Ovary (tissue), 9 donors: ENCODE results near the gene F8. TPM values are rescaled to one million over a fixed set of nuclear protein-coding genes. Genes with fewer than 3 reads are reported as not detected.
"Not testable (repeated sequence)": the region's sequence is repeated elsewhere in the genome, so short reads cannot be mapped to it uniquely, and the experiment has no call there.

Experiments used
- DNase-seq, 5 donors: peaks; one replicate each; pipeline ENCODE4 v3.0.0-alpha.2; 2019 to 2020
- H3K27ac ChIP-seq, 2 donors: fragments of 200-600 bp; one replicate each; pipeline versions ENCODE4 v1.5.1 to v1.8.0; 2019 to 2022
- H3K27me3 ChIP-seq: fragments of 200-600 bp; one replicate; pipeline ENCODE4 v1.8.0; 2022
- H3K36me3 ChIP-seq: fragments of 200-600 bp; sonication (generic); one replicate; pipeline ENCODE4 v1.5.1; 2019
- H3K4me1 ChIP-seq: one replicate; pipeline ENCODE4 v1.8.1; 2013; ENCODE audit warnings: mild to moderate bottlenecking, moderate library complexity; ENCODE audit not compliant: insufficient read depth
- H3K4me3 ChIP-seq: fragments of 200-600 bp; sonication (generic); one replicate; pipeline ENCODE4 v1.5.1; 2017
- H3K9me3 ChIP-seq, 2 donors: fragments of 200-600 bp in 1 of 2; sonication (generic) in 1 of 2; one replicate each; pipeline versions ENCODE4 v1.5.1 to v1.8.1; 2013 to 2019; ENCODE audit warnings: mild to moderate bottlenecking in 1 of 2, moderate library complexity in 1 of 2
- EP300 ChIP-seq: sonication (generic); formaldehyde crosslinking; IDR thresholded peaks from one replicate; pipeline ENCODE4 v1.6.1; 2017; ENCODE audit warnings: antibody characterized with exemption
- POLR2A ChIP-seq: fragments of 450-650 bp; IDR thresholded peaks from one replicate; pipeline ENCODE4 v1.6.1; 2017; ENCODE audit warnings: antibody characterized with exemption, mild to moderate bottlenecking, moderate library complexity
- WGBS, 3 donors: extraction: QIAGEN DNeasy Blood & Tissue Kit in 1 of 3; methylation state at CpG; one replicate each; pipeline versions ENCODE4 v1.1.5 to v1.1.7; 2013 to 2017; 5-methylcytosine and 5-hydroxymethylcytosine counted together
- intact Hi-C, 4 donors: fragments of 100-400 bp; cut with DNase I; formaldehyde crosslinking; loops; one replicate each; pipeline versions ENCODE4 v1.11.0 to v1.15.1; 2022 to 2023
- polyA plus RNA-seq, 2 donors: library from polyadenylated mRNA; stranded (reverse); fragments of 200-250 nt in 1 of 2; fragments of 350-450 nt in 1 of 2; fragmentation: Illumina TruSeq in 1 of 2; extraction: RNeasy Lipid Tissue Mini Kit (QIAGEN cat#74804) in 1 of 2; gene quantifications; one replicate each; pipeline ENCODE4 v1.2.3, GENCODE V29; 2013 to 2014
- total RNA-seq, 7 donors: library from RNA; depleted of rRNA in 2 of 7; stranded (reverse); fragments of >200 nt in 2 of 7; fragmentation: NEBNext Ultra II Directional in 3 of 7; extraction: Animal tissue kit (Norgen Biotek cat#: 25700) in 3 of 7; gene quantifications; one replicate each; pipeline versions ENCODE4 v1.1.0 to v1.2.4, GENCODE V29; 2016 to 2023
- TF ChIP-seq, protein P1 (sequence below), 3 donors: fragments of 450-650 bp in 2 of 3; fragments of 200-600 bp in 1 of 3; IDR thresholded peaks; one replicate each; pipeline versions ENCODE4 v1.5.1 to v1.8.0; 2016 to 2022; ENCODE audit warnings: antibody characterized with exemption in 3 of 3, mild to moderate bottlenecking in 1 of 3
- donor health status: DM: no; HTN: no; CAD: no; lungs with moderate emphysema.
- donor health status: DM: no; HTN: no; CAD: no.
- donor health status: Bipolar disorder and iron deficiency.
- donor health status: DM: yes; HTN: yes; CAD: no.
- donor health status: DM: no; HTN: no; CAD: no.
- donor health status: DM: yes; HTN: yes; CAD: no.

The F8 gene
- total and polyA plus RNA-seq, 9 donors: 15.3 to 77.5 (median 22.2) TPM

DNA sequence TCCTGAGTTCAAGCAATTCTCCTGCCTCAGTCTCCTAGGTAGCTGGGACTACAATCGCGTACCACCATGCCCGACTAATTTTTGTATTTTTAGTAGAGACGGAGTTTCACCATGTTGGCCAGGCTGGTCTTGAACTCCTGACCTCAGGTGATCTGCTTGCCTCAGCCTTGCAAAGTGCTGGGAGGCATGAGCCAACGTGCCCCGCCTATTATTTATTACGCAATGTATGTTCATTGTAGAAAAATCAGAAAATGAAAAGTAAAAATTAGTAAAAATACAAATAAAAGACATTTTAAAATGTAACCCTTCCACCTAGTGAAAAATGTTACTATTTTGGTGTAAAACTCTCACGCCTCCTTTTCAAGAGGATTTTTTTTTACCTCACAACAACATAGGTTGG is 122.2 kb downstream of the F8 start:
- intact Hi-C loops: no loop called here
- H3K36me3 ChIP-seq: no peaks in the 10 kb centered on the region
- WGBS, 3 donors: 83 to 89% (median 85%) methylated on average over 8 of the region's 8 CpGs

DNA sequence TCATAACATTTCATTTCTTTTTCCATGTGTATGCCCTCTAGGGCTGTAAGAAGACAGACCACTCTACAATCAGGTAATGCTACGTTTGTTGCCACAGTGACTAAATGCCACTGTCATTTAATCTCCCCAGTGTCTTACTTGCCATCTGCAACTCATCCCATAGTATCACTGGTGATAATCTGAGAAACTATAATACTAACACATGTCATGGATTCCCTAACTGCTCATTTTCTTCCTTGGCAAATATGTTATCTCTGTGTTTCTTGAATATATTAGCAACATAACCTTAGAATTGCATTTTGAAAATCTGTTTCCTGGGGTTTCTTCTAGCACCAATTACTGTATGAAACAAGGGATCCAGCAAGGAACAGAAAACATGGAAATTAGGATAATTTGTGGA is 130.2 kb downstream of the F8 start:
- WGBS, 3 donors: 48 to 58% (median 48%) methylated on average over 1 of the region's 1 CpG
- Histone ChIP-seq H3K36me3 (no peaks in the 10 kb centered on the region), H3K27me3 (no peaks in the 10 kb centered on the region), H3K4me3 (no peak overlapping the region), H3K27ac (no peak overlapping the region), H3K4me1 (no peaks in the 10 kb centered on the region), H3K9me3 (no peaks in the 10 kb centered on the region)
- TF ChIP-seq, protein P1, sequence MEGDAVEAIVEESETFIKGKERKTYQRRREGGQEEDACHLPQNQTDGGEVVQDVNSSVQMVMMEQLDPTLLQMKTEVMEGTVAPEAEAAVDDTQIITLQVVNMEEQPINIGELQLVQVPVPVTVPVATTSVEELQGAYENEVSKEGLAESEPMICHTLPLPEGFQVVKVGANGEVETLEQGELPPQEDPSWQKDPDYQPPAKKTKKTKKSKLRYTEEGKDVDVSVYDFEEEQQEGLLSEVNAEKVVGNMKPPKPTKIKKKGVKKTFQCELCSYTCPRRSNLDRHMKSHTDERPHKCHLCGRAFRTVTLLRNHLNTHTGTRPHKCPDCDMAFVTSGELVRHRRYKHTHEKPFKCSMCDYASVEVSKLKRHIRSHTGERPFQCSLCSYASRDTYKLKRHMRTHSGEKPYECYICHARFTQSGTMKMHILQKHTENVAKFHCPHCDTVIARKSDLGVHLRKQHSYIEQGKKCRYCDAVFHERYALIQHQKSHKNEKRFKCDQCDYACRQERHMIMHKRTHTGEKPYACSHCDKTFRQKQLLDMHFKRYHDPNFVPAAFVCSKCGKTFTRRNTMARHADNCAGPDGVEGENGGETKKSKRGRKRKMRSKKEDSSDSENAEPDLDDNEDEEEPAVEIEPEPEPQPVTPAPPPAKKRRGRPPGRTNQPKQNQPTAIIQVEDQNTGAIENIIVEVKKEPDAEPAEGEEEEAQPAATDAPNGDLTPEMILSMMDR (IDR thresholded peaks at IDR 0.05): no peak
- TF ChIP-seq POLR2A (no peak), EP300 (no peak)
- DNase-seq: no peak
- intact Hi-C loops: no loop called here

More for the DNA sequence above, 122.2 kb downstream of the F8 start:
- no peaks in the 10 kb centered on the region for H3K27me3 ChIP-seq
- H3K4me1 ChIP-seq: no peaks in the 10 kb centered on the region
- H3K4me3 ChIP-seq: no peak overlapping the region
- H3K9me3 ChIP-seq: no peaks in the 10 kb centered on the region
- TF ChIP-seq, protein P1 (IDR thresholded peaks at IDR 0.05): no peak
- TF ChIP-seq POLR2A: no peak
- no peak for TF ChIP-seq EP300
- H3K27ac ChIP-seq: no peak overlapping the region
- no peak for DNase-seq

DNA sequence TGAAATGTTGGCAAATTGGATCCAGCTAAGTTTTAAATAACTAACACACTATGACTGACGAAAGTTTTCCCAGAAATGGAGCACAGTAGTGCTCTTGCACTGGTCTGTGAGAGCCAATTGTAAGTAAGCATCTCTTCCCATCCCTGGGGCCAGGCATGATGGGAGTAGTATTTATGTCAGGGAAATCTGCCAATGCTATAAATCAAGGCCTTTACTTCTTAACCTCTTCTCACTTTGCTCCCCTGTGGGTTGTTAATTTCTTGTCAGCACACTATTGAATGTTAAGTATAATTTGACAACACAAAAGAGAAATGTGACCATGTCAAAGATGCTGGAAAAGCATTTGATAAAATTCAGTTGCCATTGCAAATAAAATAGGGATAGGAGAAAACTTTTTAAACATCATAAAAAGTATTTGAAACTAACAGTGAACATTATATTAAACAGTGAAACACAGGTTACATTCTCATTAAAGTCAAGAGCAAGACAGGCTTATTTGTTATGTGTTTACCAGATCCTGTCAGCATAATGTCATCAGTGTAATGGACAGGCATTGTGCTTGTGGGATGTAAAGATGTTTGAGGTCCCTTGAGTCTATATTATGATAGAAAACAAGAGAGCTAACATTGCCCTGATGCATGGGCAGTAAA is 131.4 kb downstream of the F8 start:
- Histone ChIP-seq H3K36me3 (no peaks in the 10 kb centered on the region), H3K9me3 (no peaks in the 10 kb centered on the region), H3K4me3 (no peak overlapping the region), H3K27ac (no peak overlapping the region), H3K27me3 (no peaks in the 10 kb centered on the region), H3K4me1 (no peaks in the 10 kb centered on the region)
- DNase-seq: no peak
- TF ChIP-seq EP300 (no peak), POLR2A (no peak)
- TF ChIP-seq, protein P1 (IDR thresholded peaks at IDR 0.05): no peak
- intact Hi-C loops: no loop called here
- WGBS, 3 donors: 36 to 51% (median 43%) methylated on average over 1 of the region's 1 CpG

DNA sequence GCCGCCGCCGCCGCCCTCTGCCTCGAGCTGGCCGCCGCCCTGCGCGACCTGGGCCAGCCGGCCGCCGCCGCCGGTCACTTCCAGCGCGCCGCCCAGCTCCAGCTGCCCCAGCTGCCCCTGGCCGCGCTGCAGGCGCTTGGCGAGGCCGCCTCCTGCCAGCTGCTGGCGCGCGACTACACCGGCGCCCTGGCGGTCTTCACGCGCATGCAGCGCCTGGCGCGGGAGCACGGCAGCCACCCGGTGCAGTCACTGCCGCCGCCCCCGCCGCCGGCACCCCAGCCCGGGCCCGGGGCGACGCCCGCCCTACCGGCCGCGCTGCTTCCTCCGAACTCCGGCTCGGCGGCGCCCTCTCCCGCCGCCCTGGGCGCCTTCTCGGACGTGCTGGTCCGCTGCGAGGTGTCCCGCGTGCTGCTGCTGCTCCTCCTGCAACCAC is 135.7 kb downstream of the F8 start:
- H3K9me3 ChIP-seq, intact Hi-C loops, H3K27ac ChIP-seq, H3K36me3 ChIP-seq, H3K27me3 ChIP-seq, H3K4me3 ChIP-seq, DNase-seq, H3K4me1 ChIP-seq: not testable (repeated sequence)
- WGBS, 3 donors: no CpG with 5 or more reads among the region's 62 CpGs

DNA sequence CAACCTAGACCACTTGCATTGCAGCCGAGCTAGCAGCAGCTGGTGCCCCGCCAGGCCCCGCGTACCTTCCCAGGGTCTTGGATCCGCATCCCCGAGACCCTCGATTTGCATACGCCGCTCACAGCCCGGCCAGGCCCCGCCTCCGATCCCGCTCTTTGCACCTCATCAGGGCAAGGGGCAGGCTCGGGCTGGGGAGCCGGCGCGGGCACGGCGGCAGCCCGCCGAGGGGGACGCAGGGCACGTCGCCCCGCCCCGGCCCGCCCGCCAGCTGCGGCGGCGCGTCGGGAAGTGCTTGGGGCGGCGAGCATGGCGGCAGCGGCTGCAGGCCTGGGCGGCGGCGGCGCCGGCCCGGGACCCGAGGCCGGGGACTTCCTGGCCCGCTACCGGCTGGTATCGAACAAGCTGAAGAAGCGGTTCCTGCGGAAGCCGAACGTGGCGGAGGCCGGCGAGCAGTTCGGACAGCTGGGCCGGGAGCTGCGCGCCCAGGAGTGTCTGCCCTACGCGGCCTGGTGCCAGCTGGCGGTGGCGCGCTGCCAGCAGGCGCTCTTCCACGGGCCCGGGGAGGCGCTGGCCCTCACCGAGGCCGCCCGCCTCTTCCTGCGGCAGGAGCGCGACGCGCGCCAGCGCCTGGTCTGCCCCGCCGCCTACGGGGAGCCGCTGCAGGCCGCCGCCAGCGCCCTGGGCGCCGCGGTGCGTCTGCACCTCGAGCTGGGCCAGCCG is 136.3 kb downstream of the F8 start, which contains the start of gene F8A1:
TSS of gene F8A1 (plus strand) at position 287 of the 720 bp plus-strand sequence. CDS start at position 307, 20 bp downstream.
- H3K27ac ChIP-seq, H3K27me3 ChIP-seq, intact Hi-C loops, H3K36me3 ChIP-seq, H3K9me3 ChIP-seq, H3K4me3 ChIP-seq, H3K4me1 ChIP-seq: not testable (repeated sequence)
- WGBS, 3 donors: 20 to 25% methylated on average over 1 to 6 of the region's 91 CpGs; no CpG with 5 or more reads in 1 of the 3 donors
- peak in 1 of 5 donors; percentile 19 for DNase-seq

DNA sequence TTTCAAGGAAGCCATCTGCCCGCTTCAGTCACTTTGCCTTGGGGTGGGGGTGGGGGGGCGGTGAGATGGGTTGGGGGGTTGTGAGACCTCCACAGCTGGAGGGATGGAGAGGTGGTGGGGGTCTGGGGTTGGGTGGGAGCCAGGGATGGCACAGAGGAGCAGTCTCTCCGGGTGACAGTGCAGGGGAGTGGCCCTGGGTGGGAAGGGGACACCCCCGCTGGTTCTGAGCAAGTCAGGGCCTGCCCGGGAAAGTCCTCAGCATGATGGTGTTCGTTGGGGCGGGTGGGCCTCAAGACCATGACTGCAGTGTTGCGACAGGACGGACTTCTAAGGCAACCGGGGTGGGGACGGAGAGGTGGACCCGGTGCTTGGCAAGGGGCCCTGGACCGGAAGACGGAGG is 137.0 kb downstream of the F8 start:
- H3K36me3 ChIP-seq, H3K4me1 ChIP-seq, H3K4me3 ChIP-seq, intact Hi-C loops, H3K27me3 ChIP-seq, H3K9me3 ChIP-seq, H3K27ac ChIP-seq: not testable (repeated sequence)
- peak in 1 of 5 donors; percentile 19 for DNase-seq
- WGBS, 3 donors: 72 to 86% (median 80%) methylated on average over 3 to 6 of the region's 14 CpGs

DNA sequence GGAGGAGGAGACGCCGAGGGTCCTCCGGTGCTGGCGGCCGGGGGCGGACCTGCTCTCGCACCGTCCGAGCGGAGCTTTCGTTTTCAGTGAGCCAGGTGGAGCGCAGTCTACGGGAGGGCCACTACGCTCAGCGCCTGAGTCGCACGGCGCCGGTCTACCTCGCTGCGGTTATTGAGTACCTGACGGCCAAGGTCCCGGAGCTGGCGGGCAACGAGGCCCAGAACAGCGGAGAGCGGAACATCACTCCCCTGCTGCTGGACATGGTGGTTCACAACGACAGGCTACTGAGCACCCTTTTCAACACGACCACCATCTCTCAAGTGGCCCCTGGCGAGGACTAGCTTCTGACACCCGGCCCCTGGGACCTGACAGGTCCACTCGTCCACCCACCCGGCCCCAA is 137.5 kb downstream of the F8 start:
- H3K36me3 ChIP-seq, DNase-seq, intact Hi-C loops, H3K4me3 ChIP-seq, H3K27ac ChIP-seq, H3K4me1 ChIP-seq, H3K9me3 ChIP-seq, H3K27me3 ChIP-seq: not testable (repeated sequence)
- WGBS, 3 donors: 94 to 99% methylated on average over 7 to 12 of the region's 33 CpGs; no CpG with 5 or more reads in 1 of the 3 donors

DNA sequence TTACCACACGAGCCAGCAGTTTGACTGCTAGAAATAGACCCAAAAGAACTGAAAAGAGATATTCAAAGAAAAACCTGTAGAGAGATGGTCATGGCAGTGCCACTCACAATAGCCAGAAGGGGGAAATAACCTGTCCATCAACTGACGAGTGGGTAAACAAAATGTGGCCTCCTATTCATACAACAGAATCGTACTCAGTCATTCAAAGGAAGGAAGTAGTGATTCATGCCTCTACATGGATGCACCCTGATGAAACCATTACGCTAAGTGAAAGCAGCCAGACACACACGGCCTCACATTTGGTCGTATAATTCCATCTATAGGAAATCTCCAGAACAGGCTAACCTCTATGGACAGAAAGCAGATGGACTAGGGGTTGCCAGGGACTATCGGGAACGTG is 138.5 kb downstream of the F8 start:
- no CpG with 5 or more reads among the region's 8 CpGs for WGBS, 3 donors
- H3K27ac ChIP-seq, H3K4me3 ChIP-seq, H3K4me1 ChIP-seq, H3K36me3 ChIP-seq, H3K27me3 ChIP-seq, intact Hi-C loops, DNase-seq, H3K9me3 ChIP-seq: not testable (repeated sequence)
